Panc1 (cell line): ENCODE results near the gene TM9SF4.

Source experiments
- CTCF ChIP-seq: fragments of 450-650 bp; IDR thresholded peaks from 2 replicates; pipeline ENCODE4 v1.5.1; 2017; ENCODE audit warnings: mild to moderate bottlenecking
- POLR2AphosphoS5 ChIP-seq: IDR thresholded peaks from 2 replicates; pipeline ENCODE4 v1.6.1; 2012; ENCODE audit warnings: mild to moderate bottlenecking, low read depth, low read length, moderate library complexity
- TCF7L2 ChIP-seq: IDR thresholded peaks from 2 replicates; pipeline ENCODE4 v1.6.1; 2011; ENCODE audit warnings: mild to moderate bottlenecking, low read depth, low read length, inconsistent platforms

GRCh38 chr20:32130965-32131364 is 21.5 kb downstream of the TM9SF4 start:
- no peak for TF ChIP-seq CTCF
- no peak for TF ChIP-seq POLR2AphosphoS5
- no peak for TF ChIP-seq TCF7L2
